GM21786 (cell line): ENCODE data around the gene TBC1D1.

Experiments used
- ATAC-seq: cut with Tn5 transposase; IDR thresholded peaks from one replicate; pipeline ENCODE4 v1.9.1; 2021; ENCODE audit not compliant: unreplicated experiment

TBC1D1 gene

DNA sequence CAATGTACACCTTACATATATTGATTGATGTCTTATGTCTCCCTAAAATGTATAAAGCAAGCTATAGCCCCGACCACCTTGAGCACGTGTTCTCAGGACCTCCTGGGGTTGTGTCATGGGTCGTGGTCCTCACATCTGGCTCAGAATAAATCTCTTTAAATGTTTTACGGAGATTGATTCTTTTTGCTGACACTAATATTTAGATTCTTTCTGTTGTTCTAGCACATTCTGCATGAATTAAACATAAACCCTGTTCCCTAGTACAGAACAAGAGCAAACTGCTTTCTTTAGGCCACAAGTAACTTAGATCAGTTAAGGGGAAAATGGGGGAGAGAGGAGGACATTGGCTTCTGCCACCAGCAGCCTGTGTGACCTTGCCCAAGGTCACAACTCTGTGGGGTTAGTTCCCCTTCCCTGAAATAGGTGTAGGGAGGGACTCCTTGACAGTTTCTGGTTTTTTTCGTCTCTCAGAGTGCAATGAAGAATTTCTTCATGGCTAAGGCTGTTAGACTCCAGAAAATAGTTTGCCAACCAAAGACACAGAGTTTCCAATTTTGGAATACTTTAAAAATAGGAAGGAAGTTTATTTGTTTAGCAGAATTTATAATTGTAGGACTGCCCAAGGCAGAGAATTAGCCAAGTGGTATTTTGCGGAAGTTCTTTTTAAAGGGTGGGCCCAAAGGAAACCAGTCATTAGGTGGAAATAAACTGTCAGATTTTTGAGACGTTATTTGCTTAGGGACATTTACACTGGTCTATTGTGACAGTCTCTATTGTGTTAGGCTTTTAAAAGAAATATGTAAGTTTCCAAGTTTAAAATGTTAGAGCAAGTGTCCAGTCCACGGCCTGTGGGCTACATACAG is 98.7 kb downstream of the TBC1D1 start:
- no peak for ATAC-seq

DNA sequence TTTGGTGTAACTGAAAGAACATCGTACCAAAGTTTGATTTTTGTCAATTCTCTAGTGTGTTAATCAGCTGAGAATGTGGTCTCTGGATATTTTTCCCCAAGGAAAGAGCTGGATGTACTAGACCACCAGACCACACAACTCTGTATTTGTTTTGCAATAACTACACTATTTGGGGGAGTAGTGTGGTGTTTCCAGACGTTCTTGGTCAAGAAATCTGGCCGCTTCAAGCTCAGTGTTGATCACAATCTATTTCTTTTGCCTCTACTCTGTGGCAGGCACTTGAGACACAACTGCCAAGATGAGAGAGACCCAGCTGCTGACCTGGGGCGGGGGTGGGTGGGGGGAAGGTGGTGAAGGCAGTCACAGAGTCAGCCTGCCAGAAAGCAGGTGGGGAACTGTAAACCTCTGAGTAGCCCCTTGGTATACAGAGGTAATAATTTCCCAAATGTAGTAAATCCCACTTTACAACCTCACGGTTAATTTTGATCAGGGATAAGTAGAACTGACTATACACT is 99.9 kb downstream of the TBC1D1 start:
- ATAC-seq = no peak

DNA sequence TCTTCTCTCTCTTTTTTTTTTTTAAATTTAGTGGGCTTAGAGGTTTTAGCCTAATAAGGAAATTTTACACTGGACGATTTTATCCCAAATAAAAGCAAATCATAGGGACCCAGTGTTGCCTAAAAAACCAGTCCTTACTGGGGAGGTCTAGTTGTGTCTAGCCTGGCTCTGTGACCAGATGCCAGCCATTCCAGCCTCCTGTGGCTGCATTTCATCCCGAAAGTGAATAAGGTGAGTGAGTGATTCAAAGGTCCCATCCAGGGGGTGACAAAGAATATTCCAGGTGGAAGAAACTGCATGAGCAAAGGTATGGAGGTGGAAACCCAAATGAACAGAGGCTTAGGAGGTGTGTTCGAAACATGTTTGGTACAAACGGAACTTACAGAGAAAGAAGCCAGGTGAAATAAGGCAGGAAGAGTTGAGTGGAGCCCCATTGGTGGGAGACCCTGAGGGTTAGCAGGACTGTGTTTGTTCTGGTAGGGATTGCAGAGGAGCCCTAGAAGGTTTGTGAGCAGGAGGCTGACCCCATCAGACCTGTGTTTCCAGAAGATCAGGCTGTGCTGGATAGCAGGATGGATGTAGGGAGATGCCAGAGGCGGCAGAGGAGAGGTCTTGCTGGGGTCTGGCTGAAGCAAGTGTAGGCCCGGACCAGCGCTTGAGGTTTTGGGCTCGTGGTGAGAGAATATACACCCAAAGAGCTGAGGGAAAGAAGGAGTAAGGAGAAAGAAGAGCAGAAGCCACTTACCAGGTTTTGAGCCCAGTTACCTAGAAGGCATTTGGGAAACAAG is 100.9 kb downstream of the TBC1D1 start:
- ATAC-seq = no peak

DNA sequence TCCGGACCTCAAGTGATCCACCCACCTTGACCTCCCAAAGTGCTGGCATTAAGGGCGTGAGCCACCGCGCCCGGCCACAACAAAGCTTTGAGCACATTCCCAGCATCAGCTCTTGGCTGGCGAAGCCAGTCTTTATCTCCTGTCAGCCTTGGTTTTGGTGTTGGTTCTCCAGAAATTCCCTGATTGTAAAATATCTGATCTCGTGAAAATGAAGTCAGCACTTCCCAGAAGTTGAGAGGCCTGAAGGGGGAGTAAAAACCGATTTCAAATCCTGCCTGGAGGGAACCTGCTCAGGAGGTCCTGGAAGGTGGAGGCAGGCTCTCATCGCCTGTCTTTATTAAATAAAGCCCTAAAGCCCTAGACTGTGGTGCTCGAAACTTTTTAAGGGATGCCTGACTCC is 102.9 kb downstream of the TBC1D1 start:
- no peak for ATAC-seq

DNA sequence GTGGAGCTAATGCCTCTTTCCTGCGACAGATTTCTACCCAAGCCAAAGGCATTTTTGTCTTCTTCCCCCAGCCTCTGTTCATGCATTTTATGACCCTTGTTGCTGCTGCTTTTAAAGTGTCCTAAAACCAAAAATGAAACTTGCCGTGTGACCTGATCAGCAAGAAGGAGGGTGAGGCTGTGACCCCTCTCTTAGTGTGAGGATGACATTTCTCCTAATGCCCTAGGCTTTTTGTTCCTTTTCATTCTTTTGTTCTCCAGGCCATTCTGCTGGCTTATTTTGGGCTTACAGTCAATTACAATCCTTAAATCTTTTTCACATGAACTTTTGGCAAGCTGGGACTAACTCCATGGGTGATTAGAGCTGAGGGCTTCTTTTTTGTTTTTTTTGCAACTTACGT is 103.7 kb downstream of the TBC1D1 start:
- no peak for ATAC-seq

DNA sequence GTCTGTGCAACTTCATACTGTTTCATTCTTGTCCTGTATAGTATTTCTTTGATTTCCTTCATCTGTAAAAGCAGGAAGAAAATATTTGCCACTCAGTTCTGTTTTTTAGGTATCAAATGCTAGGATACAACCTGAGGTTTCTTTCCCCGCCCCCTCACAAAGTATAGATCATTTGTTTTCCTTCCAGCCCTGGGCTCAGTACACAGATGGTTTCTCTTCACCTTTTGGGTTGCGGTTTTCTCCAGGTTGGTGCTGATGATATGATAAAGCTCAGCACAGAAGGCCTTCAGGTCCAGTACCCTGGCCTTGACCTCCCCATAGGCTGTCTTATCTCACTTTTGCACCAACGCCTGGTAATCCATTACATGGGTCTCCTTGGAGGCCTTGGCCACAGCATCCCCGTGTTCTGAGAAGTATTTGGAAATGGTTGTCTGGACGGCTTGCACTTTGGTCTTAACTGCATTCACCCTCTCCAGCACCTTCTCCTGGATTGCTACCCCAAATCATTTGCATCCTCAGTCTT is 104.5 kb downstream of the TBC1D1 start:
- no peak for ATAC-seq

DNA sequence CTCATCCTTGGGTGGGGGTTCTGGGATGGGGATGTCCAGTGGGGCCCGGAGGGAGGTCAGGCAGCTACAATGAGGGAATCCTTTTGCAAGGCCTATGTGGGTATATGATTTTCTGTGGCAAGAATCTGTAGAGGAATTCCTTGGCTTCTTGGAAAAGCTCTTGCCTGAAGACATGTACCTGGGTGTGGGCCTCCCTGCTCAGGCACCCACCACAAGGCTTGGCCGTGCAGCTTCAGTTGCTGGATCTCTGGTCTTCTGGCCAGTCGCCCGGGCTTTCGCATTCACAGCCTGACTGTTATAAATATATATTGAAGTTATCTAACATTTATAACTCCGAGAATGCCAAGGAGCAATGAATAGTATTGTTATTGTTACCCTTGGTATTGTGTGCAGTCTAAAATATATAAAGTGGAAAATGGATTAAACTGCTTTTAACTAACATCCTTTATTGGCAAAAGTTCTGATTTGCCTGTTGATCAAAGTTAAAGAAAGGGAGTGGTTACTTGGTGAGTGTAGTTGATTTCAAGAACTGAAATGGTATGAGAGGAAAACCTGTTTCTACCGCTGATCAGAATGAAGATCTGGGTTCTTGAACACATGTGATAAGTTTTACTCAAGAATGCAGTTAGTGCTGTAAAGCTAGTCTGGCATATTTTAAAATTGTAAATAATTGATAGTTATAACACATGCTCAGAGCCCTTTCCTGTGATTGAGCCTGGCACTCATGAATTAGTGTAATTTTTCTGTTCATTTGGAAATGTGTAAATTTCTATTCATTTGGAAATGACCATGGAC is 105.3 kb downstream of the TBC1D1 start:
- ATAC-seq = no peak

DNA sequence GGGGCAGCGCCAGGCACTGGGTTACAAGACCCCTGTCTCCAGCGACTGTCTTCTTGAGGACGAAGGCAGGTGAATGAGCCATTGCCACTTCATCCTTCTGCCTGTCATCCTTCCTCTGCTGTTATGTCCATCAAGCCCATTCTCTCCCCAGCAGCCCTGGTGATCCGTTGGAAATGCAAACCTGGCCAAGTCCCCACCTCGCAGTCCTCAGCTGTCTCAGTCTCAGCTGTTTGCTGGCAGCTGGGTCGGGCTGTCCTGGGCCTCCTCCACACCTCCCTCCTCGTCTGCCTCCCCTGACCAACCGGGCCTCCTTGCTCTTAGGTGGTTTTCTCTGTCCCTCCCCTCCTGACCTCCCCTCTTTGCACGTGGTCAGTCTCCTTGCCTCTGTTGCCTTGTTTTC is 107.3 kb downstream of the TBC1D1 start:
- ATAC-seq = no peak

DNA sequence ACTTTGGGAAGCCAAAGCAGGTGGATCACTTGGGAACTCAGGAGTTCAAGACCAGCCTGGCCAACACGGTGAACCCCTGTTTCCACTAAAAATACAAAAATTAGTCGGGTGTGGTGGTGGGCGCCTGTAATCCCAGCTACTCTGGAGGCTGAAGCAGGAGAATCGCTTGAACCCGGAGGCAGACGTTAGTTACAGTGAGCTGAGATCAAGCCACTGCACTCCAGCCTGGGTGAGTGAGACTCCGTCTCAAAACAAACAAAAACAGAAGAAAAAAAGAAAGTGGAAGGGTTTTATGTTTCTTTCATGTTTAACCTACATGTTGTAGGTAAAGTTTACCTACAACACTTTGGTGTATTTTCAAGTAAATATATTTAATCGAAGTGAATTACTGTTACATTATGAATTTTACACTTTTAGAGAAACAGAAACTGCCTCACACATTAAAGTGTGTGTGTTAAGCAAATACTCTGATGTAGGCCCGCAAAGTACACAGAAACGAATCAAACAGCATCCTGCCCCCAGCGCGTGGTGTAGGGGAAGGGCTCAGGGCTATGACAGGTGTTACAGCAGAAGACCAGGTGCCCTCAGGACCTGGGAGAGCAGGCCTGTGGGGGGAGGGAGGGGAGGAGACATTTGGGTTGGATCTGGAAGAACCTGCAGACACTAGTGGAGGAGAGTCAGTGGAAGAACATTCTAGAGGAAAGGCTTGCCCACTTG is 108.3 kb downstream of the TBC1D1 start:
- ATAC-seq = no peak

DNA sequence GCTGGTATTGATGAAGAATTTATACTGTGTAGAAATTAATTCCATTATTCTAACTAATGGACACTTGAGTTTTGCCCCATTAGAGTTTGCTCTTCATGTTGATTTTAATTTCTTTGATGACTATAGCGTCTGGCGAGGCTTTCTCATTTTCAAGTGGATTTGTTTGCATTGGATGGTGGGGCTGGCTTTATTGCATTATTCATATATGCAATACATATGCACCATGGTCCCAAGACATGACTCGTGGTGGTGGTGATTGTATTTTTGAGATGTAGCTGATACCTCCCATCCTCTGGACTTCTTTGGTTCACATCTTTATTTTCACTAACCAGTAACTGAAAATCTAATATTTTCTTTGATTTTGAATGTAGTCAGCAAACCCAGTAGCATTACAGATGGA is 109.1 kb downstream of the TBC1D1 start:
- no peak for ATAC-seq

DNA sequence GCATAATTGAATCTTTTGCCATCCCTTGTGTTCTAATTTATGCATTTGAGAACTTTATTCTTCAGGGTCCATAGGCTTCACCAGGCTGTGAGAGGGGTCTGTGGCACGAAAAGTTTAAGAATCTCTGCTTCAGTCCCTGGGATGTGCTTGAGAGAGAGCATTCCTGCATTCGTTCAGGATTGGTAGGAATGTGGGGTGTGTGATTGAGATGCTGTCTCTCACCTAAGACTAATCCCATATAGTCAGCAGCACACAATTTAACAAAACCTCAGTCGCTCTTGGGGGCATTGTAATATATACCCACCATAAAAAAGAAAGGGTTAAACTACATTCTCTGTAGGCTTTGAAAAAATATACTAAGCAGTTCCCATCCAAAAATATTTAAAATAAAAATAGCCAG is 111.0 kb downstream of the TBC1D1 start:
- no peak for ATAC-seq

DNA sequence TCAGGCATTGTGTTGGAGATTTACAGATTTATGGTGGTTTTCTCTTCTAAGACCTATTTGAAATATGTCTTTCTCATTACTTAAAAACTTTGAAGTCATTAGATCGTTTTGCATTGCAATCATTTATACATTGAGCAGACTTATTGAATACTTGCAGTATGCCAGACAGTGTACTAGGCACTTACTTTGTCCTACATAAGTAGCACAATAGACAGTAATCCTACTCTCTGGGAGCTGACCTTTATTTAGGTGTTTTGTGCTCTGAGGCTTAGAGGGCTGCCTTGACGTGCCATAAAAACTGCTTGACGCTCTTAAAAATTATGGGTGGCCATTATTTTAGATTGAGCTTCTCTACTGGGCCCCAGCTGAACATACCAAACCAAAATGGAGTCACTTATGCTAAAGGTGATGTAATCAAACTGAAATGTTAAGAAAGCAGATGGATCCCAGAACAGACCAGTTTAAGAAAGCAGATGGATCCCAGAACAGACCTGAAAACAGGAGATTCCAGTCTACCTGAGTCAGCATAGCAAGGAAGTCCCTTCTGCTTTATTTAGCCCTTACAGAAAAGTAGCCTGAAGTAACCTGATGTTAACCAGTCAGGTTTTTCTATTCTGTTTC is 111.7 kb downstream of the TBC1D1 start:
- ATAC-seq = no peak

DNA sequence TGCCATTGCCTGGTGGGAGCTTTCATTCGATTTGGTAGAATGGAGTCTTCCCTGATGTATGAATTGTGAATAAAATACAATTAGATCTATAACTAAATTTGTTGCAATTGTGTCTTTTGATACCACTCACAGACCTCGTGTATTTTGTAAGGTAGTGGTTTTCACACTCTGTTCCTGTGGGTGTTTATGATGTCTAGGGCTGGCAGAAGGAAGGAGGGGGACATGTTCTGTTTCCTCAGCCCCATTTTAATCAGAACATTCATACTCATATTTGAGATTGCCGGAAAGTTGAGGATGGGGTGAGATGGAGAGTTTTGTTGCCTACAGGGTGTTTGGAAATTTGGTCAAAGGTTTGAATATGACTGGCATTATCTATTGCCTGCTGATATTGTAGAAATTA is 112.2 kb downstream of the TBC1D1 start:
- ATAC-seq = no peak

DNA sequence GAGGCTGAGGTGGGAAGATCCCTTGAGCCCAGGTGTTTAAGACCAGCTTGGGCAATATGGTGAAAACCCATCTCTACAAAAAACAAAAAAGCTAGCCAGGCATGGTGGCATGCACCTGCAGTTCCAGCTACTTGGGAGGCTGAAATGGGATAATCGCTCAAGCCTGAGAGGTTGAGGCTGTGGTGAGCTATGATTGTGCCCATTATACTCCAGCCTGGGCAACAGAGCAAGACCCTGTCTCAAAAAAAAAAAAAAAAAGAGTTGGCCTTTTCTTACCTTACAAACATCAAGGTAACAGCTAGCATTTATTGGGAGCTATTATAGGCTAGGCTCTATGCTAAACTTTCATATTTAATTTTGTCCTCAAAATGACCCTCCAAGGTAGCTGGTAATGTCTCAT is 112.7 kb downstream of the TBC1D1 start:
- no peak for ATAC-seq

DNA sequence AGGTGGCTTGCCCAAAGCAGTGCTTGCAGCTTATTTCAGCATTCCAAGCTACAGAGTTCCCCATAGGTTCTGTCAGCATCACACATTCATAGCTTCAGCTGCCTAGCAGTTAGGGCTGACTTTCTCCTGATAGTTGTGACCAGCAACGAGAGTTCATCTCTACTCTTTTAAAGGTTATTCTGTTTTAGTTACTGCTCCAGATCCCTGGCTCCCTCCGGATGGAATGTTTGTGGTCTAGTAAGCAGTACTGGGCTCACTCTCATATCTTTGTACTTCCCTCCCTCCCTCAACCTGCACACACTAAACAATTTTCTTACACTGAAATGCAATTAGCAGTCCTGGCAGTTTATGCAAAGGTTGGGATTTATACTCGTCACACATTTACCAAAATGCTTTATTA is 113.2 kb downstream of the TBC1D1 start:
- no peak for ATAC-seq

DNA sequence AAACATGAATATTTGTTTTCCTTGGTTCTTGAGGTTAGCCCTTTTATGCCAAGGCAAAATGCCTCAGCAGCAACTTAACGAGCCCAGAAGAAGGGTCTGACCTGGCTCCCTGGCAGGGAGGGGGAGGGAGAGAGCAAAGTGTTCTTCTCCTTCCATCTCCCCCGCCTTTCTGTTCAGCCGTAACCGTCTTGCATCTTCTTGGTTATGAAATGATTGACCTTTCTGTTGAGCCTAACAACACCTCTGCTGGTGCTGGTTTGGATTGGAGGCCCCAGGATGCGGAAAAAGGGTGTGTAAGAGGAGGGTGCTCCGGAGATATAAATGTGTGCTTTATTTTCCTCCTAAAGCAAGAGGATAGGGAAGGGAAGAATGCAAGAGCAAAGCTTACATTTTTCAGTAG is 114.0 kb downstream of the TBC1D1 start:
- ATAC-seq = no peak

DNA sequence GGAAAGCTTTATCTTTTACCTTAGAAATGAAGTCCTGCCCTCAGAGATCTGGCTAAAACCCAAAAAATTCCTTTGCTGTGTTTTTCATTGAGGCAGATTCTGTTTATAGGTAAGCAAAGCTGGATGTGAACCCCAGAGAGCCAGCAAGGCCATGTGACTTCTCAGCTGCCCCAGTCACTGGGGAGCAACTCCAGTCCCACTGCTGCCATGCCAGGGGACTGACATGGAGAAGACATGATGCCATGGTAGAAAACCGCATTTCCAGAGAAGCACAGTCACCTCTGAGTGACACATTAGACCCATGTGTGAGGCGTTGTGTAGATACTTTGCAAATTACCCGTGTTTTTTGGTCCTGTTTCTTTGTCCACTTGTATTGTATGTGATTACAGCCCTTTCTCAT is 114.8 kb downstream of the TBC1D1 start:
- ATAC-seq = no peak

DNA sequence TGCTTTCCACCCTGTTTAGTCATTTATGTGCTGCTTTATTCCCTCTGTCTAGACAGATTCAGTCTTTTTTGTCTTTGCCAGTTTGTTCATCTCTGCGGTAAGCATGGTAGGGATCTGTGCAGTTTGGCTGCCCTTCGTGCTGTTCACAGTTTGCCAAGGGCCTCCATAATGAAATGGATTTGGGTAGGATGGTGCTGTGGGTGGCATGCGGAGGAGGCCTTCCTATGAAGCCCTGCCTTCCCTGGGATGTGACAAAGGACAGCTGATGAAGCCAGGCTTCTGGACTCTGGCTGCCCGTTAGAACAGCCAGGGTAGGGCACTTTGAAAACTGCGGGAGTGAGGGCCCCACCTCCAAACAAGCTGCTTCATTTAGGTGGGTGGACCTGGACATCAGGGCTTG is 116.8 kb downstream of the TBC1D1 start:
- no peak for ATAC-seq

DNA sequence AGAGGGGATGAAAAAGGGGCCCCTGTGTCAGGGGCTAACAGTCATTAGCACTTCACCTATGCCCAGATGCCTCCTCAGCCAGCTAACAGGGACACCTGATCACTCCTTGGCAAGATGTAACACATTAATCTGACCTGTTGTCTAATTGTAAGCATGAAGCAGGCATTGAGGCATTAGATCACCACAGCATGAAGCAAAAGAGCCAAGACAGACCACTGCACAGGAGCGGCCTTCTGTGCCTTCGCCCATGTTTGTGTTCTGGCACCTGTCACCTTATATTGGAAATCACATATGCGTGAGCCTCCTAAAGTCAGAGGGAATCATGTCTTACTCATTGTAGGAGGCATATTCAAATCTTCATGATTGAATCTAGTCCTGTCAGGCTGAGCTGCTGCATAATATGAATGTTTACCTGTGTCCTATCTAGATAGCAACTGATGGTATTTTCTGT is 117.7 kb downstream of the TBC1D1 start:
- no peak for ATAC-seq

DNA sequence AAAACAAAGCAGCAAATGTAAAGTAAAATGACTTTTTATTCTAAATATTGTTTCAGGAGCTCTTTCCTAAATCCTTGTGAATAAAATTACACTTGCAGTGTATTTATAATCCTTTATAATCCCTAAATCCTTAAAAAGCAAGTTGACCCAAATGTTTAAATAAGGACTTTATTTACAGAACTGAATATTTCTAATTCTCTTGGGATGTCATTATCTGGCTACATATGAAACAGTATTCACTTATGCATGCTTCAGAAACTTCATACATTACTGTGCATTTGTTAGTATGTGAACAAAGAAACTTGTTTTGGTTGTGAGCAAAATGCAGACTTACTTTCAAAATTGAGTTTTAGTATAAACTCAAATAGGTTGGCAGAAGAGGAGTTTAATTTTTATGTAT is 118.5 kb downstream of the TBC1D1 start:
- ATAC-seq = no peak
